Measurements from ENCODE around the gene ERAS. TPM values are rescaled to one million over a fixed set of nuclear protein-coding genes. Genes with fewer than 3 reads are reported as not detected.
A peak's percentile ranks its signal among the peaks of the same experiment; 100 is the strongest.
"Not testable (repeated sequence)": the region's sequence is repeated elsewhere in the genome, so short reads cannot be mapped to it uniquely, and the experiment has no call there.

Gene ERAS
- polyA plus RNA-seq, 4 donors: 0.07 to 0.09 TPM; not detected in 2

DNA sequence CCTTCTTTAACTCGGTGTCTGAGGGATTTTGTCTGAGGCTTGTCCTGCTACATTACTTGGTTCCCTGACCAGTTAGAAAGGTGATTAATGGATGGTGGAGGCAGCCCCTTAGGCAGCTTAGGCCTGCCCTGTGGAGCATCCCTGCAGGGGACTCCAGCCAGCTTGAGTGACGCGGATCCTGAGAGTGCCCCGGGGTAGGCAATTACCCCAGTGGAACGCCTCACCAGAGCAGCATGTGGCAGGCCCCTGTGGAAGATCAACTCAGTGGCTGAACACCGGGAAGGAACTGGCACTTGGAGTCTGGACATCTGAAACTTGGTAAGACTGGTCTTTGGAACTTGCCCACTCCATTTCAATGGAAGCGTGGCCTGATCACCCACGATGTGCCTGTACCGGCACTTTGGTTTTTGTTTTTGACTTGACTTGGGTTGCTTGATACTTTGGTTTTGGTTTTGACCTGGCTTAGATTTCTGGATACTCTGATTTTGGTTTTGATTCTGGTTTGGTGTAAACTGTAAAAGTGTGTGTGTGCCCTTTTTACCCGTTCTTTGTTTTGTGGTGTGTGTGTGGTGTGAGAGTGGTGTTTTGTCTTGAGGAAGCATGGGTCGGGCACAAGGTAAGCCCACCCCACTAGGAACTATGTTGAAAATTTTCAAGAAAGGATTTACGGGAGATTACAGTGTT, 27.9 kb downstream of the ERAS start:
- not testable (repeated sequence) for H3K27ac ChIP-seq (ENCODE audit: low read depth in 1 of 3, low read length in 2 of 3); H3K4me1 ChIP-seq (ENCODE audit: control insufficient read depth in 3 of 3, insufficient read depth in 2 of 3, low read depth in 1 of 3, low read length in 2 of 3); H3K4me3 ChIP-seq (ENCODE audit: low read depth in 1 of 3, low read length in 3 of 3); H3K9me3 ChIP-seq (ENCODE audit: control insufficient read depth in 2 of 2, insufficient read depth in 1 of 2, low read depth in 1 of 2, low read length in 1 of 2); H3K27me3 ChIP-seq (ENCODE audit: control insufficient read depth in 3 of 3, insufficient read depth in 3 of 3, low read length in 3 of 3); FAIRE-seq; H3K36me3 ChIP-seq (ENCODE audit: control insufficient read depth in 3 of 3, insufficient read depth in 2 of 3, low read depth in 1 of 3, low read length in 3 of 3); DNase-seq
- 88 to 92% (median 90%) methylated on average over 12 of the region's 12 CpGs for WGBS, 3 donors

DNA sequence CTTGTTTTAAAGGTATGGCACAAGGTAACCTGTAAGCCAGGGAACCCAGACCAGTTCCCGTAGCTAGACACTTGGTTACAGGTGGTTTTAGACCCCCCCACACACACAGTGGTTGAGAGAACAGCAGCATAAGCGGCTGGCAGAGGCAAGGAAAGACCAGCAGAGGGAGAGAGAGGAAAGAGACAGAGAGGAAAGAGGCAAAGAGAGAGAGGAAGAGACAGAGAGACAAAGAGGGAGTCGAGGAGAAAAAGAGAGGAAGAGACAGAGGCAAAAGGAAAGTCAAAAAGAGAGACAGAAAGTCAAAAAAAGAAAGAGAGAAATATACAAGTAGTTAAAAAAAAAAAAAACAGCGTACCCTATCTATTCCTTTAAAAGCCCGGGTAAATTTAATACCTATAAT, 28.6 kb downstream of the ERAS start:
- WGBS, 3 donors: 35 to 47% (median 45%) methylated on average over 5 of the region's 5 CpGs
- no peaks in the 10 kb centered on the region for H3K27me3 ChIP-seq (ENCODE audit: control insufficient read depth in 3 of 3, insufficient read depth in 3 of 3, low read length in 3 of 3)
- no peaks in the 10 kb centered on the region for H3K36me3 ChIP-seq (ENCODE audit: control insufficient read depth in 3 of 3, insufficient read depth in 2 of 3, low read depth in 1 of 3, low read length in 3 of 3)
- H3K9me3 ChIP-seq (ENCODE audit: control insufficient read depth in 2 of 2, insufficient read depth in 1 of 2, low read depth in 1 of 2, low read length in 1 of 2): no peaks in the 10 kb centered on the region
- H3K27ac ChIP-seq (ENCODE audit: low read depth in 1 of 3, low read length in 2 of 3): no peak overlapping the region
- H3K4me1 ChIP-seq (ENCODE audit: control insufficient read depth in 3 of 3, insufficient read depth in 2 of 3, low read depth in 1 of 3, low read length in 2 of 3): no peaks in the 10 kb centered on the region
- FAIRE-seq: no peak
- no peak overlapping the region for H3K4me3 ChIP-seq (ENCODE audit: low read depth in 1 of 3, low read length in 3 of 3)
- peak; percentile 6 to 10 for DNase-seq

DNA sequence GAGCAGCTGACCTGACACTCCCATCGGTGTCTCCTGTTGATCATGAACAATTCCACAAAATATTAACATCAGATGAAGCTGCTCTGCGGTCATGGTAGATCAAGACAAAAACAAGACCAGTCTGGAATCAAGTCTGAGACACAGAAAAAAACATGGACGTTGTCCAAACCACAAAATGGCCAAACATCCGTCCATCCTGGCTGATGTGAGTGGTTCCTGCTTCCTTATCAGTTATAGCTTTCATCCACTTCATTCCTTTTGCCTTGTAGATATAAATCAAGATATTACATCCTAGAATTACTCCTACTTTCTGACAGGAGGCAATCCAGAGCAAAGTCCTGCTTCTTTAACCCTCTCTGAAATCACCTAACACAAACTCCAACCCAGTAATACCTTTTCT, 37.9 kb downstream of the ERAS start:
- DNase-seq (no peak), FAIRE-seq (no peak)
- Histone ChIP-seq H3K27ac (ENCODE audit: low read depth in 1 of 3, low read length in 2 of 3) (no peak overlapping the region), H3K36me3 (ENCODE audit: control insufficient read depth in 3 of 3, insufficient read depth in 2 of 3, low read depth in 1 of 3, low read length in 3 of 3) (no peaks in the 10 kb centered on the region), H3K9me3 (ENCODE audit: control insufficient read depth in 2 of 2, insufficient read depth in 1 of 2, low read depth in 1 of 2, low read length in 1 of 2) (no peaks in the 10 kb centered on the region), H3K27me3 (ENCODE audit: control insufficient read depth in 3 of 3, insufficient read depth in 3 of 3, low read length in 3 of 3) (no peaks in the 10 kb centered on the region), H3K4me3 (ENCODE audit: low read depth in 1 of 3, low read length in 3 of 3) (no peak overlapping the region), H3K4me1 (ENCODE audit: control insufficient read depth in 3 of 3, insufficient read depth in 2 of 3, low read depth in 1 of 3, low read length in 2 of 3) (no peaks in the 10 kb centered on the region)
- 36 to 38% (median 36%) methylated on average over 4 of the region's 4 CpGs for WGBS, 3 donors

DNA sequence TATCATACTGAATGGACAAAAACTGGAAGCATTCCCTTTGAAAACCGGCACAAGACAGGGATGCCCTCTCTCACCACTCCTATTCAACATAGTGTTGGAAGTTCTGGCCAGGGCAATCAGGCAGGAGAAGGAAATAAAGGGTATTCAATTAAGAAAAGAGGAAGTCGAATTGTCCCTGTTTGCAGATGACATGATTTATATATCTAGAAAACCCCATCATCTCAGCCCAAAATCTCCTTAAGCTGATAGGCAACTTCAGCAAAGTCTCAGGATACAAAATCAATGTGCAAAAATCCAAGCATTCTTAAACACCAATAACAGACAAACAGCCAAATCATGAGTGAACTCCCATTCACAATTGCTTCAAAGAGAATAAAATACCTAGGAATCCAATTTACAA, 45.7 kb downstream of the ERAS start:
- H3K36me3 ChIP-seq (ENCODE audit: control insufficient read depth in 3 of 3, insufficient read depth in 2 of 3, low read depth in 1 of 3, low read length in 3 of 3); H3K9me3 ChIP-seq (ENCODE audit: control insufficient read depth in 2 of 2, insufficient read depth in 1 of 2, low read depth in 1 of 2, low read length in 1 of 2); FAIRE-seq; H3K4me1 ChIP-seq (ENCODE audit: control insufficient read depth in 3 of 3, insufficient read depth in 2 of 3, low read depth in 1 of 3, low read length in 2 of 3); H3K4me3 ChIP-seq (ENCODE audit: low read depth in 1 of 3, low read length in 3 of 3); H3K27me3 ChIP-seq (ENCODE audit: control insufficient read depth in 3 of 3, insufficient read depth in 3 of 3, low read length in 3 of 3); DNase-seq; H3K27ac ChIP-seq (ENCODE audit: low read depth in 1 of 3, low read length in 2 of 3): not testable (repeated sequence)
- 32 to 73% (median 54%) methylated on average over 1 of the region's 2 CpGs for WGBS, 3 donors

DNA sequence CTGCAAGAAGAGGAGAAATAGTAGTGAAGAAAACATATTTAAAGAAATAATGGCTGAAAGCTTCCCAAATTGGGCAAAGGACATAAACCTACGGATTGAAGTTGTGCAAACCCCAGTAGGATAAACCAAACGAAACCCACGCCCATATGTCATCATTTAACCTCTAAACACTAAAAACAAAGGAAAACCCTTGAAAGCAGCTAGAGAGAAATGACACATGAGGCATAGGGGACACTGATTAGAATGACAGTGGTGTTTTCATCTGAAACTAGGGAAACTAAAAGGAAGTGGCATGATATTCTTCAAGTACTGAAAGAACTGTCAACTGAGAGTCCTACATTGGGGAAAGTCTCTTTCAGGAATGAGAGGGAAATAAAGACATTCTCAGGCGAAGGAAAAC, 50.6 kb downstream of the ERAS start:
- not testable (repeated sequence) for H3K36me3 ChIP-seq (ENCODE audit: control insufficient read depth in 3 of 3, insufficient read depth in 2 of 3, low read depth in 1 of 3, low read length in 3 of 3); H3K4me3 ChIP-seq (ENCODE audit: low read depth in 1 of 3, low read length in 3 of 3); H3K4me1 ChIP-seq (ENCODE audit: control insufficient read depth in 3 of 3, insufficient read depth in 2 of 3, low read depth in 1 of 3, low read length in 2 of 3); H3K27ac ChIP-seq (ENCODE audit: low read depth in 1 of 3, low read length in 2 of 3); DNase-seq; FAIRE-seq; H3K27me3 ChIP-seq (ENCODE audit: control insufficient read depth in 3 of 3, insufficient read depth in 3 of 3, low read length in 3 of 3); H3K9me3 ChIP-seq (ENCODE audit: control insufficient read depth in 2 of 2, insufficient read depth in 1 of 2, low read depth in 1 of 2, low read length in 1 of 2)
- 59 to 73% (median 61%) methylated on average over 4 of the region's 4 CpGs for WGBS, 3 donors

Other genes with a start within 250 kb of the ERAS start
- gene WDR13, start 229.0 kb upstream of the ERAS start, polyA plus RNA-seq: 100 to 1,000 TPM; 105 to 326 (median 213) TPM
- gene WAS, start 142.7 kb upstream of the ERAS start, polyA plus RNA-seq: 1 to 10 TPM; 1.1 to 6.2 (median 4.8) TPM
- gene SUV39H1, start 129.8 kb upstream of the ERAS start, polyA plus RNA-seq: 1 to 10 TPM; 2.2 to 8.5 (median 4.3) TPM
- gene GLOD5, start 64.8 kb upstream of the ERAS start, polyA plus RNA-seq: 10 to 100 TPM in 3 of 4 donors, 1 to 10 TPM in 1; 4.4 to 56.1 (median 22.1) TPM
- under 1 TPM in 2 of 4 donors, not detected in 2; 0.09 to 0.32 TPM for gene GATA1, start 39.9 kb upstream of the ERAS start, polyA plus RNA-seq
- gene HDAC6, start 24.4 kb upstream of the ERAS start, polyA plus RNA-seq: 100 to 1,000 TPM in 2 of 4 donors, 10 to 100 TPM in 2; 51.5 to 110 (median 102) TPM
- gene PCSK1N, start 9.1 kb downstream of the ERAS start, polyA plus RNA-seq: 10 to 100 TPM in 2 of 4 donors, 1 to 10 TPM in 1, under 1 TPM in 1; 0.67 to 97.5 (median 13.5) TPM
- 10 to 100 TPM; 43.3 to 72.5 (median 66.1) TPM for gene TIMM17B, start 71.3 kb downstream of the ERAS start, polyA plus RNA-seq
- gene PQBP1, start 71.4 kb downstream of the ERAS start, polyA plus RNA-seq: 100 to 1,000 TPM in 2 of 4 donors, 10 to 100 TPM in 2; 77.8 to 186 (median 109) TPM
- gene SLC35A2, start 85.1 kb downstream of the ERAS start, polyA plus RNA-seq: 10 to 100 TPM in 2 of 4 donors, 1 to 10 TPM in 2; 8.1 to 31.5 (median 19.1) TPM
- 10 to 100 TPM in 2 of 4 donors, 1 to 10 TPM in 2; 2.9 to 35.1 (median 9.8) TPM for gene PIM2, start 92.5 kb downstream of the ERAS start, polyA plus RNA-seq
- gene OTUD5, start 131.1 kb downstream of the ERAS start, polyA plus RNA-seq: 10 to 100 TPM; 28.3 to 57.5 (median 42.3) TPM
- gene KCND1, start 145.3 kb downstream of the ERAS start, polyA plus RNA-seq: 1 to 10 TPM in 2 of 4 donors, under 1 TPM in 2; 0.27 to 1.7 (median 0.78) TPM
- 10 to 100 TPM; 18.1 to 43.1 (median 26.5) TPM for gene GRIPAP1, start 175.8 kb downstream of the ERAS start, polyA plus RNA-seq
- 10 to 100 TPM; 23.3 to 27.4 (median 23.6) TPM for gene TFE3, start 216.8 kb downstream of the ERAS start, polyA plus RNA-seq
- gene CCDC120, start 232.5 kb downstream of the ERAS start, polyA plus RNA-seq: 10 to 100 TPM in 3 of 4 donors, 1 to 10 TPM in 1; 5.7 to 26.8 (median 14.4) TPM
- 10 to 100 TPM in 1 of 4 donors, 1 to 10 TPM in 3; 1.3 to 12.8 (median 5.6) TPM for gene PRAF2, start 247.5 kb downstream of the ERAS start, polyA plus RNA-seq